Esophagus squamous epithelium (tissue), 4 donors: Measurements from ENCODE around the gene ECE1.

Experiments
- CTCF ChIP-seq, 6 experiments: fragments of 450-650 bp in 4 of 6; fragments of 200-600 bp in 2 of 6; sonication (generic) in 2 of 6; IDR thresholded peaks; one replicate each; pipeline ENCODE4 v1.5.1; 2016 to 2019; ENCODE audit warnings: antibody characterized with exemption in 6 of 6, mild to moderate bottlenecking in 4 of 6, moderate library complexity in 4 of 6
- POLR2A ChIP-seq, 4 donors: fragments of 450-650 bp; IDR thresholded peaks; one replicate each; pipeline ENCODE4 v1.6.1; 2017; ENCODE audit warnings: antibody characterized with exemption in 4 of 4, mild to moderate bottlenecking in 4 of 4, moderate library complexity in 3 of 4

DNA sequence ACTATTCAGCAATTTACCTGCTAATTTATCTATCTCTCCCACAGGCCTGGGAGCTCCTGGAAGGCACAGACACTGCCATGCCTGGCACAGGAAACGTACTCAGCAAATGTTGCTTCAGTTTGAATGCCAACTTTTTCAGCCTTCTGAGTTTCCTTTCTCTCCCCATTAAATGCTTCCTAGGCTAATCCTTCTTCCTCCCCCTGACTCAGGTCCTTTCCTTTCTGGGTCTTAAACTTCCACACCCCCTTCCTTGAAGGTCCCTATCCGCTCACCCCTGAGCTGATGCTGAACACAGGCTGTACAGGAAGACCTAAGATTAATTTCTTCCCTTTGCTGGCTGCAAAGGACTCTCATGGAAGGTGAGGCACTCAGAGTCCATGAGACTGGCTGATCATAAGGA lies 40.3 kb upstream of the ECE1 start:
- no peak for TF ChIP-seq POLR2A (IDR thresholded peaks at IDR 0.05)
- no peak for TF ChIP-seq CTCF (IDR thresholded peaks at IDR 0.05)
